ENCODE measurements around the gene DPYSL5.
A peak's percentile ranks its signal among the peaks of the same experiment; 100 is the strongest.

Gene DPYSL5

DNA sequence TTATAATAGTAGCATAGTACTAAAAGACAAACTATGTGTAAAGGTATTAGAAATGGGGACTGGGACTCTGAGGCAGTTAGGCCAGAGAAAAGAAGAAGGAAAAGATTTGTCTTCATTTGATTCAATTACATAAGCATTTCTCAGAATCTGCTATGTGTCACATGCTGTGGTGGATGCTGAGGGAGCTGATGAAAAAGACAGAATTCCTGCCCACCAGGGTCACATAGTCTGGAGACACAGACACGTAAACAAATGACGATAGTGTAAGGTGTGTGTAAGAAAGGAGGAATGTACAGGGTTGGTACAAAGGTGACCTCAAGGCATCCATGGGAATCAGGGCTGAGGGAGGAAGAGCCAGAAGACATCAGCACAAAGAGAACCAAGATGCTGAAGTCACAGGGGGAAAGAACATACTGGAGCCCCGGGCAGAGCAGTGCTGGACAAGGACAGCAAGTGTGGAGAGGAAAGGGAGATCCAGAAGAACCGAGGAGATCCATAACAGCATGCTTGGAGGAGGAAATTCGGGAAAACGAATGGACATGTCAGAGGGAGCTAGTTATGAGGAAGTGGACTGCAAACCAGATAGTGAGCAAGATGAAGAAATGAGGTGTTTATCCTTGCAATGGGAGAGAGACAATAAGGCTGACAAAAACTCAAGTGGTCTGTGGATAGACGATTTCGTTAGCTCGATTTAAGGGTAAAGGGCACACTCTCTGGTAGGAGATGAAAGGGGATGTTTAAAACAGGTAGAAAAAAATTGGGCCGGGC, 121.3 kb downstream of the DPYSL5 start:
- no peak for DNase-seq

DNA sequence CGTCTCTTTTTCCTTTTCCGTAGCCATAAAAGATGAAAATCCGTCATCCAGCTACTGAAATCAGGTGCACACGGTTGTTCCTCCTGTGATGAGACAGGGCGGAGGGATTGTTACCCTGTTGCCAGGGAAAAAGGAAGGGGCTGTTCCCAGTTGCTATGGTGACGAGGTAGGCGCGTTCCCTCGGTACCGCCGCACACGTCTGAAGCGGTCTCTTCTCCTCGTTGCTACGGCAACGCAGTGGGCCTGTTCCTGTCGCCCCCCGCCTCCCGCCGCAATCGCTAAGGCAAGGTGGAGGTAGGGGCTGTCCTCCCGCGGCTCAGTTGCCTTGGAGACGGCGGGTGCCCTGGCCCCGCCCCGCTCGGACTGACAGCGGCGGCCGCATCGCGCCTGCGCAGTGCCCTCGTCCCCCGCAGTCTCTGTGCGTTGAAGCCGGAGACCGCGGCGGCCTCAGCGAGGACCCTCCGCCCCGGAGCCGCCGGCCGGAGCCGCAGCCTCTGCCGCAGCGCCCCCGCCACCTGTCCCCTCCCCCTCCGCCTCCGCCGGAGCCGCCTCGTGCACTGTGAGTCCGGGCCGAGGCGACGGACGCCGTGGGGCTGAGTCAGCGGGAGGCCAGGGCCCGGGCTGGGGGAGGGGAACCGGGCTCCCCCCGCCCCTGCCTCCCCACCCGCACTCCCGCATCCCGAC, 122.5 kb downstream of the DPYSL5 start, which contains the start of gene MAPRE3:
MAPRE3 (plus strand) TSS at position 394 of the 684 bp plus-strand sequence. CDS start 51,582 bp downstream, outside the sequence.
- DNase-seq: peak; percentile 36 to 56 (median 47)

DNA sequence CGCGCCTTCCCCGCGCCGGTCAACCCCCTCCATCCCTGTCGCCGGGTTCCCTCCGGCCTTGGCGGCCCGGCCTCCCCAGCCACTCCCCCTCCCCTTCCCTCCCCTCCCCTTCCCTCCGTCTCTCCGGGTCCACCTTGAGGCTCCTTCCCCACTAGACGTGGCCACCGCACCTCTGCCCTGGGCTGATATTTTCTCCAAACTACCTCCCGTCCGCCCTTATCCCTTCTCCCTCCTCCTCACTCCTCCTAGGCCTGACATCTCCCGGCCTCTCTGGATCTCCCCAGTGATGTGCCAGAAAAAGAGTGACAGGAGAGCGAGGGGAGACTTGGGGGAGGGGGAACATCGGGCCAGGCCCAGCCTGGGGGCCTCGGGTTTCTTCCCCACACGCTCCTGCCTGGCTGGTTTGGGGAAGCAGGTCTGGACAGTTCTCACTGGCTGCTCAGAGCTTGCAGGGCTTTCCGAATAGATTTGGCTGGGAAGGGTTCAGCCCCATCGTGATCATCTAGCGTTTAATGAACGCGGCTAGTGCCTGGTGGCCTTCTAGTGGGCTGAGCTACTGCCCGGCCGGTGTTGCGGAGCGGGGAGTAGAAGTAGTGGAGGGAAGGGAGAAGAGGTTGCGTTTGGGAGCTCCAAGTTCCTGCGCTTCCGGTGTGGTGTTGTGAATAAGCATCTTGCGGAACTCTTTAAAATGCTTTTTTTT, 123.1 kb downstream of the DPYSL5 start:
- no peak for DNase-seq

DNA sequence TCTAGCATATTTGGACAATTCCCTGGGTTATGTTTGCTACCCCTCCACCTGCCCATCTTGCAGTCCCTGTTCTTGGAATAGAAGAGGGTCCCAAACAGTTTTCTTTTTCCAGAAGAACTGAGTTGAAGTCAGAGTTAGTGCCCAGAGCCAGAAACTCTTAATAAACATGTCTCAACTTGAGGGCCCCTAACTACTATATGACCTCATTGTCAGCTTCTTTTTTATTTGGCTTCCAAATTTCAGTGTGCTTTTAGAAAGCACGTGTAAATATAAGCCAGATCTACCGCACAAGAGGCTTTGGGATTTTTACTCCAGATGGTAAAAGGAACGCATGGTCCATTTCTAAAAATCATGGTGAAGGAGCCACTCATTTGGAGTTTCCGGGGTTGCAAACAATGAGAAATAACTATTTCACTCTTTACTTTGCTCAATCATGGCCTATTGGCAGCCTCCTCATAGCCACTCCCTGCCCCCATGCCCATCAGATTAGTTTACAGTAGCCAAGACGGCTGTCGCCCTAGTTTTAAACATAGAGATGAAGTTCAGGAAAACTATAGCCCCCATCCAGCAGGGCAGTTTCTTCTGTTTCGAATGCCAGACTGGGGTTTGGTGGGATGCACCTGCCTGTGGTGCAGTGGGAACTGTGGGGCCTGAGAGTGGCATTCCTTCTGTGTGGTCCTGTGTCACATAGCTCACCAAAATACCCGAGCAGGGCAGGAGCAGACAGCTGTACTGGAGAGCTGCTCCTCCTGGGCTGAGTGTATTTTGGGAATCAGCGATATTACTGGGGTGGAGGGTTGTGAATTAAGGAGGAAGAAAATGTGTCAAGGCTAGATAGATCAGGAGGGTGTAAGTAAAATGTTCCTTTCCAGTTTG, 124.2 kb downstream of the DPYSL5 start:
- DNase-seq: no peak

DNA sequence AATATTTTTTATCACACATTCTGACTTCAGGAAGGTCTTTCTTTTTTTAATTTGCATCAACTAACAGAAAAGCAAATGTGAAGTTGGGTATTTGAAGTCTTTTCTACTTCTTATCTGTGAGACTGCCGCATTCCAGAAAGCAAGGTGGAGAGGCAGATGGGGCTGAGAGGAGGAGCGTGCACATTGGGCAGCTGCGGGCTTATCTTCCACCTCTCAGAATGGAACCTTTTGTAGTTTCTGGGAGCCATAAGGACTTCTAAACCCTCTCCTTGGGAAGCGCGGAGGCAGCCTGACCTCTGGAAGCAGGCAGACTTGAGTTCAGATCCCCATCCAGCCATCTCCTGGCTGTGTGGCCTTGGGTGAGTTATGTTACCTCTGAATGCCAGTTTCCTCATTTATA, 126.4 kb downstream of the DPYSL5 start:
- no peak for DNase-seq

DNA sequence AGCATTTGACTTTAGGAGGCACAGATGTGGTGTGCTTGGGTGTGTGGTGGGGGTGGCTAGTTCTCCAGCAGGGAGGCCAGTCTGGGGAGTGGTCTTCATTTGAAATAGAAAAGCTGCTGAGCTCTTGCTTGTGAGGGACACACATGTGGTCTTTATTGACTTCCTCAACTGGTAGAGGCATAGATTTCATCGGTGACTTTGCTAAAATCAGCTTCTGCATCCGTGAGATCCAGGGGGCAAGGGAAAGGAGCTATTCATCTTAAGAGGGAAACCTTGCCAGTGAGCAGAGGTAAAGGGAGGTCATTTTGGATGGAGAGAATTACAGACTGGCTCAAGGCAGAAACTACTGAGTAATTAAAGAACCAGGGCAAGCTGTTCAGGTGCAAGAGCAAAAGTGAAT, 127.2 kb downstream of the DPYSL5 start:
- no peak for DNase-seq

DNA sequence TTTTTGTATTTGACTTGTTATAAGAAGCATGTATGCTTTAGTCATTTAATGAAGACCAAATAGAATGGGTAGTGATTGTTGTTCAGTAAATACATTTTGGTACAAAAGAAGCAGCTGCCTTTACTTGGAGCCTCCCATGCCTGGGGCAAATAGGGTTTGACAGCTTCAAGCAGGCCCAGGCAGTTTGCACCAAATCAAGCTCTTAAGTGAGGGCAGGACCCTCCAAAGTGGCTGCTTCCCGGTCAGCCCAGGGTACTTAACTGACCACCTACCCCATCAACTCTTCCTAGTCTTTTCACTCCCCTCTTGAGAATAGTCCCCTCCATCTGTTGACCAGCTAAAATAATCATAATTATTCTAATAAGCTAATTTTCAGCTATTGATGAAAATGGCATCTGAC, 127.7 kb downstream of the DPYSL5 start:
- DNase-seq: no peak

DNA sequence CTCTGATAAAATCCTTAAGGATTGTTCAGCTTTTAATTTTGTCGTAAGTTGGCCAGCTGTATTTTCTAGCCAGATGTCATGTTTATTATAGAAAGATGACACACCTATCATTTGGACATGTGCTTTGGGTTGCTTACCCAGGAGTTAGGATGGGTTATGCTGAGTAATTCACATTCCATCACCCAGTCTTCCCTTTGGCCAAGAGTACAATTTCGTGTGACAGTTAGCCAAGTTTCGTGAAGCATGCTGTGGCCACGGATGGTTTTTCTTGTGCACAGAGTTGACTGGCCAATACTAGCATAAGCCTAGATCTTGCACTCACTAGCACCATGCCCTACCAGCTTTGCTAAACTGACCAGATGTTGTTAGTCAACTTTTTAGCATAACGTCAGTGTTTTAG, 128.3 kb downstream of the DPYSL5 start:
- no peak for DNase-seq

DNA sequence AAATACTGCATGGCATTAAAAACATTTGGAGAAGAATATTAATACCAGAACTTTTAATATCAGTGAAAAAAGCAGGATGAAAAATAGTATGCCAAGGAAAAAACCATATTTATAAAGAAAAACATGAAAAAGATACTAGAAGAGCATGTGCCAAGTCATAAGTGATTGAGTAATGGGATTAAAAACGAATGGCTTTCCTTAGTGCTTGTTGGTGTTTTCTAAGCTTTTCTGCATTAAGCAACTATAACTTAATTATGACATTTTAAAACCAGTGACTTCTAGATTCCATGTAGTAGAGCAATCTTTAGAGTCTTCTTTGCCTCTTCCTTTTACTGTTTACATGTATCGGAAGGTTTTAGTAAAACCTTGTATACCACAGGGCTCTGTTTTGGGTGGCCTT, 129.1 kb downstream of the DPYSL5 start:
- DNase-seq: no peak

DNA sequence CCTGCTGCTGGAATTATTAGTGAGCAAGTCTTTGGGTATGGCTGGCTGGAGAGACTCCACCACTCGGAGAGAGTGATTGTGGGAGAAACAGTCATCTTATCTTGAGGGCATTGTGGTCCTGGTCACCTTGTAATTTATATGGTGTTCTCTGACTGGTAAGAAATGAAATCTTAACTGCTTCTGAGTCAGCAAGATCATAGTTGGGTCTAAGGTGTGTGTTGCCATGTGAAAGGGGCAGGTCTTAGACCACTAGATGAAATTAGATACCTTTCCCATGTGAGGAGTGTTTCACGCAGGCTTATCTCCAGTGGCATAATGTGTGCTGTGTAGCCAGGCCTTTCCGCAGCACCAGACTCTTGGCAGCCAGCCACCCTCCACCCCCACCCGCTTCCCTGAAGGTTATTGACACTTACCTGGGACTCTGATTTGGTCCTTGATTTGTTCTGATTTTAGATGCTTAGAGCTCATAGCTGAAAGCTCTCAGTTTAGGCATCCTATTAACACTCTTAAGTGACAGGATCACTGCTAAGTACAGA, 130.2 kb downstream of the DPYSL5 start:
- no peak for DNase-seq

DNA sequence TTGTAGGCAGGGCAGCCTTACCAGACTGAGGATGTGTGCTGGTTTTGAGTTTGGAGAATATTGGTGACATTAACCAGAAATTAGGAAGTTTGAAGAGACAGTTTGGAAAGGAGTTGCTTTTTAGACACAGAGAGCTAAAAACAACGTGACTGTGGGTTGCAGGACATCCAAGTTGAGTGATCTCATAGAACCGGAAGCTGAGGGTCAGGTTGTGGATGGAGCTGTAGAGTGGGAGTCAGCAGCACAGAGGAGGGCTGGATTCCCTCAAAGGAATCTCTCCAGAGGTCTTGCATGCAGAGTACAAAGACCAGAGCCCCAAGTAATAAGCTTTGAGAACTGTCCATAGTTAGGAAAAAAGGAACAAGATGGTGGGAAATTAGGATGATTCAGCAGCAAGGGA, 131.8 kb downstream of the DPYSL5 start:
- no peak for DNase-seq

DNA sequence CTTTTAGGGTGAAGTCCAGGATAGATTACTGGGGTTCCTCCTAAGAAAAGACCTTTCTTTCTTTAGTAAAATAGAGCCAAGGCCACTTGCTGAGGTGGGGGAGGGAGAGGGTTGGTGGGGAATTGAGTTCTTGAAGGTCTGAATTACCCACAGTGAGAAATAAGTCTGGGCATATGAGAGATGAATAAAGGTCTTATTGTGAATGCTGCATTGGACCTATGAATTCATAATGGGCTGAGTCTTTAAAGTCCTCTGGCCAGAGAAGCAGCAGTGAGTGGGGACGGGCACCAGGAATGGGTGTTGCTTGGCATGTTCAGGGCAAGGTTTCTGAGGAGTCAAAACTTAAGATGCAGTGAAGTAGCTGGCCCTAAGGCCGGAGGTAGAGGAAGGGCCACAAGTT, 133.0 kb downstream of the DPYSL5 start:
- DNase-seq: no peak

DNA sequence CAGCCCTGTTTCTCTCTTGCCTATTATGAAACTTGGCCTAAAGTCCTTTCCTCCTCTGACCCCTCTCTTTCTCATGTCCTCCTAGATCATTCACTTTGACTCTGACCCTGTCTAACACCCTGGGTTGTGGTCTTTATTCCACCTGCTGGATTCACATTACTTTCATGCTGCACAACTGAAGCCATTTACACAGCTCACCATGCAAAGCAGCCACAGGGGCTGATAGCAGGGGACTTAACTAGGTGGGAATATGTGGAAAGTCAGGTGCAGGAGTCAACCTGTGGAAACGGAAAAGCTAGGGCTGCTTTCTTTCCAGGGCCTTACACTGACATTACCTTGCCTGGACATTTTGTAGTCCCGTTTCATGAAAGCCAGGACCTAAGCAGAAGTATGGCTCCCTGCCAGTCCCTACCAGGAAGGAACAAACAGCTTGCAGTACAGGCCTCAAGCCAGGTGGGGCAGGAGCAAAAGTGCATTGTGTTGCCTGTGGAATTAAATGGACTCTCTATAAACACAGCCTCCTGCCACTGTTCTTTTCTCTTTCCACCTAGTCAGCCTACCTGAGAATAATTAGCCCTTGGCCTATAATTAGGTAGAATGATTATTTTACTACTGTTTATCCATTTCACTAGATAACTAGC, 134.3 kb downstream of the DPYSL5 start:
- DNase-seq: no peak

DNA sequence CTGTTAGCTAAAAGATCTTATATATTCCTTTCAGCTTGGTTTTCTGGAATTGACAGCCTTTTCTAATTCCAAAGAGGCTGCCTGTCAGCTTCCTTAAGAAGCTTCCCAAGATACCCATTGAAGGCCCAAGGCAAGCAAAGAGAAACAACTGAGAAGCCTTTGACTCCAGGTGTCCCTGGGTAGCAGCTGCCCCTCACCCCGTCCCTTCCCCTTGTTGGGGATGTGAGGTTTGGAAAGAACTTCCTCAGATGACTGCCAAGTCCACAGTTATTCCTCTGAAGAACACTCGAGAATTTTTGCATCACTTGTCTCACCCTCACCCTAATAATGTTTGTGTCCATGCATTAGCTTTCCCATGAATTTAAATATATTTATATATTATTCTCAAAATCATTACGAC, 135.8 kb downstream of the DPYSL5 start:
- no peak for DNase-seq

DNA sequence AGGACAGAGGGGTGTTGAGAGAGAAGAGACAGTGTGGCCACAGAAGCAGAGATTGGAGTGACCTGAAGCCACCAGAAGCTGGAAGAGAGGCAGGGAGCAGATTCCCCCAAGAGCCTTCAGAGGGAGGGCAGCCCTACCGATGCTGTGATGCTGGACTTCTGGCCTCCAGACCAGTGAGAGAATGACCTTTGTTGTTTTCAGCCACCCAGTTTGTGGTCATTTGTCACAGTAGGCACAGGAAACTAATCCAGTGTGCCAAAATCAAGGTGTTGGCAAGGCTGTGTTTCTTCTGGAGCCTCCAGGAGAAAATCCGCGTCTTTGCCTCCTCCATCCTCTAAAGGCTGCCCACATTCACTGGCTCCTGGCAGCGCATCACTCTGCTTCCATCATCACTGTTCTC, 137.9 kb downstream of the DPYSL5 start:
- DNase-seq: no peak

DNA sequence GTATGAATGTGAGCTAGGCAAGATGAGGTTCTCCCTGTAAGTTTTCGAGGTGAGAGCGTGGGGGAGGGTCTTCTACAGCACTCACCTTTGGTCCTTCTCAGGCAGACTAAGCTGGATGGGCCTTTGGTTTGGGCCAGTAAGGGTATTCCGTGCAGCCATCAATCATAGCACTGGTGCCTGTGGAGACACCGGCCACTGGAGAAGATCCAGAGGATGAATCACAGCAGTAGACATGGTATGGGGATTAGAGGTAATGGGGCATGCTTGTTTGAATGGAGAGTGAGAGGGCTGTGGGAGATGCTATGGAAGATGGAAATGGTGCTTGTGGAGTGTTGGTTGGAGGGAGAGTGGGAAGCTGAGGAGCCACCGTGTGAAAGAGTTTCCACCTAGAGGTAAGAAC, 138.6 kb downstream of the DPYSL5 start:
- no peak for DNase-seq

DNA sequence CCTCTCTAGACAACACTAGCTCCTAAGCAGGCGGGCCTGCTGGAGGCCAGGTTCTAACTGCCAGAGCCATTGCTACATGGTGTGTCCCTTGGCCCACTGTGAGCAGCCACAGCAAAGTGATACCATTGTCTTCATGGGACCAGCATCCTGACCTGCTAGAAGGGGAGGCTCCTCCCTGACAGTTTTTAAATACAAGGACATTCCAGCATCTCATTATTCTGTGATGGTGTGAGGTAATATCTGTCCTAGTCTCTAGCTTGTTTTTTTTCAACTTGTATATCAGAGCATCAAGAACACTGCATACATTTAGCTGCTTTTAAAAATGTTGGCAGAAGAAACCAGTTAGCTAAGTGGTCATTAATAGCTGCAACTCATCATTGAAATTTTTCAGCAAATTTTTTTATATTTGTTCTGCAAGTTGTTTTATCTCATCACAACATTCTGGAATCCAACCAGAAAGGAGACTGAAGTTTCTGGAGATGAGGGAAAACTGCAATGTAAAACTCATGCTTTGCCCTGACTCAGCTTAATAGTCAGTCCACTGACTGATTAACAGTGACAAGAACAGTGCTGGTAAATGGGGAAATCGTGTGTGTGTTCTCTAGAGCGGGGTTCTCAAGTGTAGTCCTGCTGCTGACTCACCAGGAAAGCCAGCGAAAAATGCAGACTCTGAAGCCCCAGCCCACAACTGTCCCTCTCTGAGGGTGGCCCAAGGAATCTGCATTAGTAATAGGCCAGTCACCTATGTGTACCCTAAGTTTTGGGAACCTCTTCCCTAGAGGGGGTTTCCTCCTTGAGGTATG, 140.3 kb downstream of the DPYSL5 start:
- no peak for DNase-seq

DNA sequence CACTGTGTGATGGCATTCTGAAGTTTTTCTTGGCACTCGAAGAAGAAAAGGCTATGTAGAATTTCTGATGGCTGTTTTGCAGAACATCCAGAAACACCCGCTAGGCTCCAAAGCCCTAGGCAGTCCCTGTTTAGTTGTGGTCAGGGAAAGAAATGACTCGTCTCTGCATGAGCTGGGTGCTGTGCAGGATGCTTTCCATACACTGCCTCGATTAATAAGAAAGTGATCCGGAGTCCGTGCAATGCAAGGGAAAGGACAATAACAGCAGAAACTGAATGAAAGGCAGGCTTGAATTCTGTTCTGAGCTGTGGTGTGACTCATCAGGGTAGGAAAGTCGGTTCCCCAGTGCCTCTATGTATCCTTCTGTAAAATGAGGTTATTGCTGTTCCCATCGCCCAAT, 141.2 kb downstream of the DPYSL5 start:
- no peak for DNase-seq

DNA sequence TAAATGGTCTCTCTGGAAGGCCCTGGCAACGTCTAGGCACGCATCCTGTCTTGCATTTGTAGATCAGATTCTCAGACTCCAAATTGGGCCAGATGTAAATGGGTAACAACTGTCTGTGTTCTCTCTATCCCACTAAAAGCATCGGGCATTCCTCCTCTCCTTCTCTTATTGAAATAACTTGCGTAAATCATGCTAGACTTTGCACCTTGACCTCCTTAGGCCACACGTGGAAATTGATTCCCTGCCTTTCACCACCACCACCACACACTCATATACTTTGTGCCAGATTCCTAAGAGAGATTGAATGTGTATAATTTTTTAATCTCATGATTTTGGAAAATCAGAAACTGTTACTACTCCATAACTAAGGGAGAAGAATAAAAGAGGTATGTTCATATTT, 143.8 kb downstream of the DPYSL5 start:
- no peak for DNase-seq

DNA sequence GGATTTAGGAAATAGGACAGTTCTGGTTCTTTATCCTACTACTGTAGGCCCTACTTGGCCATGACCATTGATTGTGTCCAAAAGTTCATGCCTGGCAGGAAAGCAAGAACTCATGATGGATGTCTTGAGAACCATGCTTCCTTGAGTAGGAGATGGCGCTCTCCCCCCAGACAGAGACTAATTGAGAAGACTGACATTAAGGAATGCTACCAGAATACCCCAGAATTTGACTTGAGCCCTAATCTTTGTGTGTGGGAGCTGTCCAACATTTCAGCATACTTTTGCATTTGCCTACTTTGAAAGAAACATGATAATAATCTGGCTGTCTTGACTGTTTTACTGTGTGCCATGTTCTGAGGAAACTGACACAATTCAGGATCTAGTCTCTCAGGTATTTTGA, 145.8 kb downstream of the DPYSL5 start:
- no peak for DNase-seq

DNA sequence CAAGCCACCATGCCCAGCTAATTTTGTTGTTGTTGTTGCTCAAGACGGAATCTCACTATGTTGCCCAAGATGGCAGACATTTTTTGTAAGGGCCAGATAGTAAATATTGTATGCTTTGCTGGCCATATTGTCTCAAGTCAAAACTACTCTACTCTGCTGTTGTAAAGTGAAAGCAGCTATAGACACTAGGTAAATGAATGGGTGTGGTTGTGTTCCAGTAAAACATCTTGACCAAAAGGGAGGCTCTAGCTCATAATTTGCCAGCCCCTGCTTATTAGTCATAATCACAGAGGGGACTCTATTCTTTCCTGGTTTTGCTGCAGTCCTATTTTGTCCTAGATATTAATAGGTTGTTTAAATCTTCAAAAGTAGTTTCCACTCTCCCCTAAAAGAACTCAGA, 147.1 kb downstream of the DPYSL5 start:
- DNase-seq: no peak

Data from activated CD4-positive, CD25-positive, alpha-beta regulatory T cell (primary cell).